Colonic mucosa (tissue), 4 donors: ENCODE results near the gene OBSCN. TPM values are rescaled to one million over a fixed set of nuclear protein-coding genes. Genes with fewer than 3 reads are reported as not detected.

Experiments
- DNase-seq: peaks from one replicate; pipeline ENCODE4 v3.0.0-alpha.2; 2020
- H3K27ac ChIP-seq: fragments of 200-600 bp; one replicate; pipeline ENCODE4 v1.8.0; 2021
- H3K27me3 ChIP-seq: fragments of 200-600 bp; one replicate; pipeline ENCODE4 v1.8.0; 2021
- H3K36me3 ChIP-seq: fragments of 200-600 bp; one replicate; pipeline ENCODE4 v1.8.0; 2021
- H3K4me1 ChIP-seq: fragments of 200-600 bp; one replicate; pipeline ENCODE4 v1.8.0; 2021; ENCODE audit warnings: mild to moderate bottlenecking
- H3K4me3 ChIP-seq: fragments of 200-600 bp; one replicate; pipeline ENCODE4 v1.8.0; 2021
- H3K9ac ChIP-seq, 2 donors: one replicate each; pipeline ENCODE4 v1.7.0; 2013; ENCODE audit warnings: control low read depth in 2 of 2, low read depth in 2 of 2, low read length in 2 of 2
- H3K9me3 ChIP-seq: fragments of 200-600 bp; one replicate; pipeline ENCODE4 v1.8.0; 2021
- intact Hi-C: fragments of 100-400 bp; cut with DNase I; formaldehyde crosslinking; loops from one replicate; pipeline ENCODE4 v1.14.1; 2022
- total RNA-seq, 2 donors: library from RNA; stranded (reverse); fragmentation: NEBNext Ultra II Directional in 1 of 2; extraction: Animal tissue kit (Norgen Biotek cat#: 25700) in 1 of 2; gene quantifications; one replicate each; pipeline ENCODE4 v1.2.1, GENCODE V29; 2021
- TF ChIP-seq, protein P1 (sequence below): fragments of 200-600 bp; IDR thresholded peaks from one replicate; pipeline ENCODE4 v1.8.0; 2022; ENCODE audit warnings: antibody characterized with exemption, mild to moderate bottlenecking
- donor health status: healthy.
- donor health status: DM: no; HTN: no; CAD: no.
- donor health status: DM: no; HTN: no; CAD: no.

OBSCN gene
- total RNA-seq, 2 donors from 2014 or later = 3.6 to 7.9 TPM

DNA sequence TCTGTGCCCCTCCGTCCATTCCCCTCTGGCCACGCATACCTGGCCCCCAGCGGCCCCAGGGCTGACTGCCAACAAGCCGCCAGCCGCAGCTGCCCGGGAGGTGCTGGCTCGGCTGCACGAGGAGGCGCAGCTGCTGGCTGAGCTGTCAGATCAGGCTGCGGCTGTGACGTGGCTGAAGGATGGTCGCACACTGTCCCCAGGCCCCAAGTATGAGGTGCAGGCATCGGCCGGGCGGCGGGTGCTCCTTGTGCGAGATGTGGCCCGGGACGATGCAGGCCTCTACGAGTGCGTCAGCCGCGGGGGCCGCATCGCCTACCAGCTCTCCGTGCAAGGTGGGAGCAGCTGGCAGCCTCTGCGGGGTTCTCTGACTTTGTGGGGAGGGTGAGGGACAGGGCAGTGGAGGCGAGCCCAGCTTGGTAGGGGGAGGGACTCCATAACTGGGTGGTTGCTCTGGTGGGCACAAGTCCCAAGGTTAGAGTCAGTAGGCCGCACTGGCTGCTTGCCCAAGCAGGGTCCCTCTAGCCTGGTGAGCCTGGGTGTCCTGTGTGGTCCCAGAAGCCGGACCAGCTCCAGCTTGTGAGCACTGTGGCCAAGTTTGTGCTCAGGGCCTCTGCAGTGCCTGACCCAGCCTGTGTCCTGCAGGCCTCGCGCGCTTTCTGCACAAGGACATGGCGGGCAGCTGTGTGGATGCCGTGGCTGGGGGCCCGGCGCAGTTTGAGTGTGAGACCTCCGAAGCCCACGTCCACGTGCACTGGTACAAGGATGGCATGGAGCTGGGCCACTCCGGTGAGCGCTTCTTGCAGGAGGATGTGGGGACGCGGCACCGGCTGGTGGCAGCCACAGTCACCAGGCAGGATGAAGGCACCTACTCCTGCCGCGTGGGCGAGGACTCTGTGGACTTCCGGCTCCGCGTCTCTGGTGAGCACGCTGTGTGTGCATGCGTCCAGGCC lies 8.8 kb downstream of the OBSCN start:
- peak; percentile 13 for DNase-seq

DNA sequence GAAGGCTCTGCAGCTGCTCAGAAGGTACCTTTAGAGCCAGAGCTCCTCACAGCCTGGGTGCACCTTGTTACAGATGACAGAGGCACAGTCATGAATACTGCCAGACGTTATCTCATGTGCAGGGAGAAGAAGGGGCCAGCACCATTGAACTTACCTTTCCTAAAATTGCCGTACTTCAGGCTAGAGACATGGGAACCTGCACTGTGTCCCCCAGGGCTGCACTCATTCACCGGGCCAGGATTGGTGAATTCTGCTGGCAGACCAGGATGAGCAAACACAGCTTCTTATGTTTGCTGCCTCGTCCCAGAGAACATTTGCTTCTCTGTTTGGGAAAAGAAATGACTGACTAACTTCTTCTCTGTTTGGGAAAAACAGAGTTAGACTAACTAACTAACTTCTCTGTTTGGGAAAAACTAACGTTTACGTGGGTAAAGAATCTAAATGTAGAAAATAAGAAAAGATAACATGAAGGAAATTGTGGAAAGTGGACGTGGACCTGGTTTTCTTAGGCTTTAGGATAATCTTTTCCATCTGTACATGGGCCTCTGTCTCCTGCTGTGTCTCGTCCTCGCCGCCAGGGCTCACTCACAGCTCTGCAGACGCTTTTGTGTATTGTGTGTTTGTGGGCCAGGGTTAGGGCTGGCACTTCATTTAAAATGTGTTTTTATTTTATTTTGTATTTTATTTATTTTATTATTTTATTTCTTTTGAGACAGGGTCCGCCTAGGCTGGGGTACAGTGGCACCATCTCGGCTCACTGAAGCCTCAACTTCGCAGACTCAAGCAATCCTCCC lies 9.9 kb downstream of the OBSCN start:
- Histone ChIP-seq H3K27ac (no peak overlapping the region), H3K4me3 (no peak overlapping the region), H3K27me3 (no peaks in the 10 kb centered on the region), H3K9ac (no peak overlapping the region), H3K36me3 (no peaks in the 10 kb centered on the region), H3K9me3 (no peaks in the 10 kb centered on the region), H3K4me1 (no peaks in the 10 kb centered on the region)
- peak; percentile 5 for DNase-seq
- intact Hi-C loops = loop anchor here (10.0 kb wide), 1 partner anchor 287 kb away; no protein-coding TSS in a partner anchor
- TF ChIP-seq, protein P1, sequence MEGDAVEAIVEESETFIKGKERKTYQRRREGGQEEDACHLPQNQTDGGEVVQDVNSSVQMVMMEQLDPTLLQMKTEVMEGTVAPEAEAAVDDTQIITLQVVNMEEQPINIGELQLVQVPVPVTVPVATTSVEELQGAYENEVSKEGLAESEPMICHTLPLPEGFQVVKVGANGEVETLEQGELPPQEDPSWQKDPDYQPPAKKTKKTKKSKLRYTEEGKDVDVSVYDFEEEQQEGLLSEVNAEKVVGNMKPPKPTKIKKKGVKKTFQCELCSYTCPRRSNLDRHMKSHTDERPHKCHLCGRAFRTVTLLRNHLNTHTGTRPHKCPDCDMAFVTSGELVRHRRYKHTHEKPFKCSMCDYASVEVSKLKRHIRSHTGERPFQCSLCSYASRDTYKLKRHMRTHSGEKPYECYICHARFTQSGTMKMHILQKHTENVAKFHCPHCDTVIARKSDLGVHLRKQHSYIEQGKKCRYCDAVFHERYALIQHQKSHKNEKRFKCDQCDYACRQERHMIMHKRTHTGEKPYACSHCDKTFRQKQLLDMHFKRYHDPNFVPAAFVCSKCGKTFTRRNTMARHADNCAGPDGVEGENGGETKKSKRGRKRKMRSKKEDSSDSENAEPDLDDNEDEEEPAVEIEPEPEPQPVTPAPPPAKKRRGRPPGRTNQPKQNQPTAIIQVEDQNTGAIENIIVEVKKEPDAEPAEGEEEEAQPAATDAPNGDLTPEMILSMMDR = no peak

More for the DNA sequence above, 8.8 kb downstream of the OBSCN start:
- TF ChIP-seq, protein P1 = no peak
- intact Hi-C loops = loop anchor here (10.0 kb wide), 1 partner anchor 288 kb away; no protein-coding TSS in a partner anchor
- no peaks in the 10 kb centered on the region for H3K36me3 ChIP-seq
- no peak overlapping the region for H3K9ac ChIP-seq
- no peaks in the 10 kb centered on the region for H3K27me3 ChIP-seq
- H3K4me3 ChIP-seq = no peak overlapping the region
- no peaks in the 10 kb centered on the region for H3K9me3 ChIP-seq
- H3K4me1 ChIP-seq = no peaks in the 10 kb centered on the region
- H3K27ac ChIP-seq = no peak overlapping the region

DNA sequence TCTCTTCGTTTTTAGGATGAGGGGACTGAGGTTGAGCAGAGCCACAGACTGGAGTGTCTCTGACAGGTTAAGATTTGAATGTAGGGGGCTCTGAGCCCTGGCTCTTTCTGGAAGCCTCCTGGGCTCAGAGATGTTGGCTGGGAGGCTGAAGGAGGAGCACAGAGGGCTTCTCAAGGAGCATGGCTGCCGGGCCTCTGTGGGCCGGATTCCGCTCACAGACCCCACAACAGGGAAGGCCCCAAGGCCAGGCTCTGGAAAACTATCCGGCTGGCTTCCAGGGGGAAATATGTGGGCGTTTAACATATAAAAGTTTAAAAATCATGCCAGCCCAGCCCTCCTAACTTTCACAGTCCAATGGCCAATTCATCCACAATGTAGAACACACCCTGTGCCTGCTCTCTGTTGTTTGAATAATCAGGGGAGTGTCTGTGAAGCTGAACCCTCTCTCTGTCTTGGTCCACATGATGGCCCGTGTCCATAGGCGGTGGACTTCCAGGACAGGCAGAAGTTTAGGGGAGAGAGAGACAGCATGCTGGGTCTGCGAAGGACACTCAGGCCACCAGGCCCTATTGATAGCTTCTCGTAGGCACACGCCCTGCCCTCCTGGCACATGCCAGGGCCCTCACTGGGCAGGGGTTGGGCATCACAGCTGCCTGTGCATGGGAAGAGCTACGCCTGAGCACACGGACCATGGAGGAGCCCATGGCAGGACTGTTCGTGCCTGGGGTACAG lies 10.8 kb downstream of the OBSCN start:
- DNase-seq = no peak
- TF ChIP-seq, protein P1 = no peak
- no peaks in the 10 kb centered on the region for H3K4me1 ChIP-seq
- H3K36me3 ChIP-seq = no peaks in the 10 kb centered on the region
- no peaks in the 10 kb centered on the region for H3K9me3 ChIP-seq
- H3K9ac ChIP-seq = no peak overlapping the region
- H3K27ac ChIP-seq = no peak overlapping the region
- intact Hi-C loops = loop anchor here (10.0 kb wide), 1 partner anchor 286 kb away; no protein-coding TSS in a partner anchor
- H3K27me3 ChIP-seq = no peaks in the 10 kb centered on the region
- H3K4me3 ChIP-seq = no peak overlapping the region

DNA sequence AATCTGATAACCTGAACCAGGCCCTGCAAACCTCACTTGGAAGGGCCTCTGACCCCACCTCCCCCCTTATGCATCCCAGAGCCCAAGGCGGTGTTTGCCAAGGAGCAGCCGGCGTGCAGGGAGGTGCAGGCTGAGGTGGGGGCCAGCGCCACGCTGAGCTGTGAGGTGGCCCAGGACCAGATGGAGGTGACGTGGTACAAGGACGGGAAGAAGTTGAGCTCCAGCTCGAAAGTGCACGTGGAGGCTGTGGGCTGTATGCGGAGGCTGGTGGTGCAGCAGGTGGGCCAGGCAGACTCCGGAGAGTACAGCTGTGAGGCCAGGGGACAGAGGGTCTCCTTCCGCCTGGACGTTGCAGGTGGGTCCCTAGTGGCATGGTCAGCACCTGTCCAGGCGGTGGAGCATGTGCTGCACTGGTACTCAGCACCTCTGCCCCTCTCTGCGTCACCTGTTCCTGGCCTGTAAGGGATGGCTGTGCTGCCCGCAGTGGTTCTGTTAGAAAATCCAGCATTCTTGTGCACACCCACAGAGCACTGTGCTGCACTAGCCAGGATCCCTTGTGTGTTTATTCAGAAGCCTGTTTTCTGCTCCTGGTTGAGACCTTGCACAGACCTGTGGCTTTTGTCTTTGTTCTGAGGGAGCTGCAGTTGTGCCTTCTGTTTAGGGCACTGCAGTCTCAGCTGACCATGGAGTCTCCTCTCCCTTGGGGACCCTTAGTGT lies 11.6 kb downstream of the OBSCN start:
- H3K27me3 ChIP-seq = no peaks in the 10 kb centered on the region
- H3K36me3 ChIP-seq = no peaks in the 10 kb centered on the region
- intact Hi-C loops = loop anchor here (10.0 kb wide), 1 partner anchor 285 kb away; no protein-coding TSS in a partner anchor
- H3K9ac ChIP-seq = no peak overlapping the region
- H3K4me1 ChIP-seq = no peaks in the 10 kb centered on the region
- TF ChIP-seq, protein P1 = no peak
- H3K27ac ChIP-seq = no peak overlapping the region
- DNase-seq = peak; percentile 5
- H3K4me3 ChIP-seq = no peak overlapping the region
- no peaks in the 10 kb centered on the region for H3K9me3 ChIP-seq
